DOHH2 (cell line): ENCODE measurements around the gene INSRR.

Experiments
- CTCF ChIP-seq: fragments of 200-600 bp; sonication (generic); IDR thresholded peaks from one replicate; pipeline ENCODE4 v1.5.1; 2014; ENCODE audit warnings: antibody characterized with exemption, mild to moderate bottlenecking, low read depth, low read length; ENCODE audit not compliant: poor library complexity, severe bottlenecking
- EZH2phosphoT487 ChIP-seq: fragments of 200-600 bp; sonication (generic); IDR thresholded peaks from 2 replicates; pipeline ENCODE4 v1.6.1; 2017; ENCODE audit warnings: borderline replicate concordance, mild to moderate bottlenecking, antibody characterized with exemption, low read length, moderate library complexity, mixed read lengths

- no peak for TF ChIP-seq CTCF
- no peak for TF ChIP-seq EZH2phosphoT487
These were observed 55.6 kb downstream of the INSRR start for GRCh38 chr1:156803086-156803851.
